K562 (cell line): ENCODE results near the gene USP49. TPM values are rescaled to one million over a fixed set of nuclear protein-coding genes. Genes with fewer than 3 reads are reported as not detected.

ENCODE experiments used
- CREM ChIP-seq: IDR thresholded peaks from 2 replicates; pipeline ENCODE4 v1.6.1; 2014; ENCODE audit warnings: antibody characterized with exemption, low read depth
- EGR1 ChIP-seq: fragments of 450-650 bp; conservative IDR thresholded peaks from 2 replicates; pipeline ENCODE4 v1.6.1; 2017; ENCODE audit warnings: mild to moderate bottlenecking
- IFI16 ChIP-seq: fragments of 250-450 bp; sonication (Bioruptor Pico); IDR thresholded peaks from 2 replicates; pipeline ENCODE4 v2.1.2; 2022; ENCODE audit warnings: mild to moderate bottlenecking, inconsistent platforms
- KAT7 ChIP-seq: sonication (generic); formaldehyde crosslinking; IDR thresholded peaks from 2 replicates; pipeline ENCODE4 v1.8.0; 2022; ENCODE audit warnings: missing genetic modification reagents, mild to moderate bottlenecking, borderline replicate concordance
- MLLT1 ChIP-seq, 2 experiments: fragments of 450-650 bp; IDR thresholded peaks; 2 replicates each; pipeline ENCODE4 v1.6.1; 2016
- MTA3 ChIP-seq: fragments of 450-650 bp; formaldehyde crosslinking; IDR thresholded peaks from 2 replicates; pipeline ENCODE4 v1.6.1; 2017; ENCODE audit warnings: mild to moderate bottlenecking, borderline replicate concordance
- MTF1 ChIP-seq: fragments of 250-450 bp; sonication (Bioruptor Pico); IDR thresholded peaks from 2 replicates; pipeline ENCODE4 v1.9.0; 2021; ENCODE audit warnings: moderate library complexity, mild to moderate bottlenecking, inconsistent platforms, borderline replicate concordance
- PHF8 ChIP-seq: fragments of 200-600 bp; sonication (generic); IDR thresholded peaks from 2 replicates; pipeline ENCODE4 v1.6.1; 2012; ENCODE audit warnings: mixed run types, mild to moderate bottlenecking, inconsistent platforms, low read length, moderate library complexity, borderline replicate concordance
- POLR2G ChIP-seq: fragments of 200-400 bp; formaldehyde crosslinking; IDR thresholded peaks from 2 replicates; pipeline ENCODE4 v1.6.1; 2017; ENCODE audit warnings: low read depth, mild to moderate bottlenecking, antibody characterized with exemption, low read length, moderate library complexity
- PTBP1 ChIP-seq: fragments of 200-400 bp; formaldehyde crosslinking; IDR thresholded peaks from 2 replicates; pipeline ENCODE4 v1.6.1; 2017; ENCODE audit warnings: low read depth, low read length
- PURB ChIP-seq: sonication (generic); formaldehyde crosslinking; IDR thresholded peaks from 2 replicates; pipeline ENCODE4 v1.9.0; 2021; ENCODE audit warnings: low read depth, mild to moderate bottlenecking, missing genetic modification reagents
- RAD21 ChIP-seq, 2 experiments: fragments of 250-450 bp in 1 of 2; fragments of 450-650 bp in 1 of 2; sonication (Bioruptor Pico) in 1 of 2; formaldehyde crosslinking in 1 of 2; IDR thresholded peaks in 1 of 2; conservative IDR thresholded peaks in 1 of 2; 2 replicates each; pipeline versions ENCODE4 v1.4.0 to v1.8.0; 2020 to 2022; ENCODE audit warnings: mild to moderate bottlenecking in 2 of 2, moderate library complexity in 1 of 2
- SIN3B ChIP-seq: fragments of 450-650 bp; IDR thresholded peaks from 2 replicates; pipeline ENCODE4 v1.6.1; 2017; ENCODE audit warnings: low read depth, mild to moderate bottlenecking, moderate library complexity
- ZNF133 ChIP-seq: fragments of 250-450 bp; sonication (Bioruptor Pico); IDR thresholded peaks from 2 replicates; pipeline ENCODE4 v1.4.0; 2020; ENCODE audit warnings: mild to moderate bottlenecking
- ZNF398 ChIP-seq: fragments of 250-450 bp; sonication (Bioruptor Pico); IDR thresholded peaks from 2 replicates; pipeline ENCODE4 v1.8.0; 2021; ENCODE audit warnings: moderate library complexity, mild to moderate bottlenecking, inconsistent platforms
- ZNF707 ChIP-seq: fragments of 250-450 bp; sonication (Bioruptor Pico); conservative IDR thresholded peaks from 2 replicates; pipeline ENCODE4 v1.8.0; 2022; ENCODE audit warnings: inconsistent platforms, mild to moderate bottlenecking, moderate library complexity
- polyA plus RNA-seq, 8 experiments: library from polyadenylated mRNA; depleted of rRNA in 4 of 8; stranded (reverse) in 5 of 8; unstranded in 3 of 8; fragments of >200 nt; fragmentation: Nextera tagmentation in 2 of 8; fragmentation: Illumina TruSeq in 1 of 8; extraction: Ambion mirVana in 2 of 8; extraction: Trizol in 1 of 8; gene quantifications; 2 replicates each; pipeline versions ENCODE4 v1.2.1 to v1.2.3, GENCODE V29; 2011 to 2014; ENCODE audit warnings: inconsistent platforms in 1 of 8, missing spikeins in 1 of 8
- total RNA-seq, 7 experiments: library from RNA; depleted of rRNA in 6 of 7; stranded (reverse); fragments of >200 nt in 6 of 7; fragmentation: Illumina TruSeq in 2 of 7; extraction: Trizol in 2 of 7; gene quantifications; 2 replicates each; pipeline versions ENCODE4 v1.2.1 to v1.2.3, GENCODE V29; 2011 to 2021; ENCODE audit warnings: low replicate concordance in 1 of 7
- TF ChIP-seq, protein P1 (sequence below): sonication (generic); formaldehyde crosslinking; IDR thresholded peaks from 2 replicates; pipeline ENCODE4 v1.9.0; 2022; ENCODE audit warnings: mild to moderate bottlenecking, missing genetic modification reagents
- TF ChIP-seq, protein P2 (sequence below): fragments of 450-650 bp; IDR thresholded peaks from 2 replicates; pipeline ENCODE4 v1.7.0; 2016; ENCODE audit warnings: borderline replicate concordance

The USP49 gene
- total and polyA plus RNA-seq, 9 of the 15 experiments (the other 6 are each of a cell fraction or from before 2014, with no cell fraction given): 1.0 to 9.9 (median 6.5) TPM

GRCh38 chr6:41894366-41895299, 542 bp downstream of the USP49 start (continued):
- TF ChIP-seq ZNF398 (CRISPR knock-in tag): no peak
- TF ChIP-seq, protein P1, sequence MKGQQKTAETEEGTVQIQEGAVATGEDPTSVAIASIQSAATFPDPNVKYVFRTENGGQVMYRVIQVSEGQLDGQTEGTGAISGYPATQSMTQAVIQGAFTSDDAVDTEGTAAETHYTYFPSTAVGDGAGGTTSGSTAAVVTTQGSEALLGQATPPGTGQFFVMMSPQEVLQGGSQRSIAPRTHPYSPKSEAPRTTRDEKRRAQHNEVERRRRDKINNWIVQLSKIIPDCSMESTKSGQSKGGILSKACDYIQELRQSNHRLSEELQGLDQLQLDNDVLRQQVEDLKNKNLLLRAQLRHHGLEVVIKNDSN: no peak
- no peak for TF ChIP-seq CREM
- TF ChIP-seq MTF1: no peak
- no peak for TF ChIP-seq IFI16 (CRISPR knock-in tag)
- TF ChIP-seq EGR1: peak; percentile 40; the same call in 1 of the 2 replicates
- TF ChIP-seq ZNF707 (CRISPR knock-in tag): no peak
- TF ChIP-seq MLLT1 (IDR thresholded peaks at IDR 0.05): peak in 1 of 2 experiments; percentile 19; a peak in 1 of 4 replicates
- TF ChIP-seq ZNF133 (CRISPR knock-in tag): no peak
- peak; percentile 22; the same call in 1 of the 2 replicates for TF ChIP-seq PHF8
- no peak for TF ChIP-seq SIN3B
- 0 out of 4 replicates have a peak, but pooled peaks of 1 of the 2 experiments have one; percentile 12 for TF ChIP-seq RAD21 (CRISPR knock-in tag; conservative IDR thresholded peaks at IDR 0.05 in 1 of 2, IDR thresholded peaks at IDR 0.05 in 1 of 2)
- TF ChIP-seq POLR2G: no peak
- no peak for TF ChIP-seq PTBP1
- no peak for TF ChIP-seq MTA3
- TF ChIP-seq PURB: no peak
- TF ChIP-seq, protein P2, sequence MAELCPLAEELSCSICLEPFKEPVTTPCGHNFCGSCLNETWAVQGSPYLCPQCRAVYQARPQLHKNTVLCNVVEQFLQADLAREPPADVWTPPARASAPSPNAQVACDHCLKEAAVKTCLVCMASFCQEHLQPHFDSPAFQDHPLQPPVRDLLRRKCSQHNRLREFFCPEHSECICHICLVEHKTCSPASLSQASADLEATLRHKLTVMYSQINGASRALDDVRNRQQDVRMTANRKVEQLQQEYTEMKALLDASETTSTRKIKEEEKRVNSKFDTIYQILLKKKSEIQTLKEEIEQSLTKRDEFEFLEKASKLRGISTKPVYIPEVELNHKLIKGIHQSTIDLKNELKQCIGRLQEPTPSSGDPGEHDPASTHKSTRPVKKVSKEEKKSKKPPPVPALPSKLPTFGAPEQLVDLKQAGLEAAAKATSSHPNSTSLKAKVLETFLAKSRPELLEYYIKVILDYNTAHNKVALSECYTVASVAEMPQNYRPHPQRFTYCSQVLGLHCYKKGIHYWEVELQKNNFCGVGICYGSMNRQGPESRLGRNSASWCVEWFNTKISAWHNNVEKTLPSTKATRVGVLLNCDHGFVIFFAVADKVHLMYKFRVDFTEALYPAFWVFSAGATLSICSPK: 0 out of 2 replicates have a peak, but pooled peaks have one; percentile 59
- no peak for TF ChIP-seq KAT7 (CRISPR knock-in tag)
